HS-5 (cell line): ENCODE results near the gene USP2.

ENCODE experiments used
- DNase-seq: peaks from one replicate; pipeline ENCODE4 v3.0.0-alpha.2; 2012; ENCODE audit warnings: low read depth

Gene USP2

DNA sequence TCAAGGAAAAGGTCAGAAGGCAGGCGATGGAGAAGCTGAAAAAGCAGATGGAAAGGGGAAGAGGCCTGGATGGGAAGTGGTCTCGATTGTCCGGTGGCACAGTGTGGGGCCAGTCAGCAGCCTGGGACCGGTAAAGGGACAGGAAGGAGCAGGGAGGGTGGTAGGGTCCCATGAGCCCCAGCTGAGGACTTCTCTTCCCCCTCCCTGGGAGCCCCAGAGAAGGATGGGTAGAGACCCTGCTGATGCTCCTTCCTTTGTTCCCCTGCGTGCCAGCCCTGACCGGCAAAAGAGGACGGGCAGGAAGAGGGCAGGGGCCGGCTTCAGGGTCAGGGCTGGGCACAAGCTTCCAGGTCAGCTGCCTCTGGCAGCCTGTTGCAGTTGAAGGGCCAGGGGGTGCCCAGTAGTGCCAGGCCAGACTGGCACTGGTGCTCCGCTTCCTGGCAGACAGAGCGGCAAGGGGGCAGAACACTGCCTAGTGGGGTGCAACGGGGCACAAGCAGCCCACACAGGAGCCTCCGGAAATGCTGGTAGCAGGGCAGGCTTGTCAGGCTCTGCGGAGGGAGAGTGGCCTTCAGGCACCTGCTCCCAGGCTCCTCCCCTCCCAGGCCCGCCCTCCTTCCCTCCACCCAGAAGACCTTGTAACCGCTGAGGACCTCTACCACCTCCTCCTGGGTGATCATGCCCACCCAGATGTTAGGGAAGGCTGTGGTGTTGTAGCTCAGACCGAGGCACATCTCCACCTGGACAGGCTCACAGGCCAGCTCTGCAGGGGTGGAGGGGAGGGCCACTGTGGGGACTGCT lies 40.1 kb downstream of the USP2 start:
- DNase-seq, result no peak

DNA sequence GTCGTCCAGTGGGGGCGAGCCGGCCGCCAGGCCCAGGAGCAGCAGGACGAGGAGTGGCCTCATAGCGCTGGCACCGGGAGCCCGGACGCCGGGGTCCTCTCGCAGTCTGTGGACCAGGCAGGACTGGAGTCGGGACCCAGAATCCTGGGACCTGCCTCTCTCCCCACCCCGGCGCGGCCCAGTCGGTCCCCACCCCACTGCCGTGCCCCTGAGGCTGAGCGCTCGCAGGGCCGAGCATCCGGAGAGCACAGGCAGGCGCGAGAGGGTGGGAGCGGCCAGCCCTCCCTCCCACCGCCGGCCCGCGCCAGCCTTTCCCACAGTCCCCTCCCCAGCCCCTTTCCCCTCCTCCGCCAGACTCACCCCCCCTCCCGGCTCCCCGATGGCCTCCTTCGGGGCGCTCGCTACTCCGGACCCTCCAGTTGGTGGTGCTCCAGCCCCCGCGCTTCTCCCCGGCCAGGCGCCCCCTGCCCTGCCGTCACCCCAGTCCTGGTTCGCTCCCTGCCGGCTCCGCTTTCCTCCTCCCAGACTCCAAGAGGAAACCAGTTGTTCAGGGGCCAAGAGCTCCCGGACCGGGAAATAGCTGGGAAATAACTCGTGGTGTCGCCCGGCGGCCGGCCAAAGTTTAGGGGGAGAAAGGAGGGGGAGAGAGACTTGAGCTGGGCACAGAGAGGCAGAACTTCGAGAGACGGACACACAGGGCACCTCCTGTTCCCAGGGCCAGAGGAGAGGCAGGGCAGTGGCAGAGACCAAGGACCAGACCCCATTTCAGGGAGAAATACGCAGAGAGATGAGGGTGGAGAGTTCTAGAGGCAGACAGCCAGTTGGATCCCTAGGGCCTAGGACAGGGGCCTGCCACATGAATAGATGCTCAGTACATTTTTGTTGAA lies 40.9 kb downstream of the USP2 start, which contains the start of gene C1QTNF5:
Gene C1QTNF5 (minus strand): TSS at position 549 of the 887 bp plus-strand sequence. CDS start 486 bp downstream, at position 63.
- DNase-seq, result no peak

DNA sequence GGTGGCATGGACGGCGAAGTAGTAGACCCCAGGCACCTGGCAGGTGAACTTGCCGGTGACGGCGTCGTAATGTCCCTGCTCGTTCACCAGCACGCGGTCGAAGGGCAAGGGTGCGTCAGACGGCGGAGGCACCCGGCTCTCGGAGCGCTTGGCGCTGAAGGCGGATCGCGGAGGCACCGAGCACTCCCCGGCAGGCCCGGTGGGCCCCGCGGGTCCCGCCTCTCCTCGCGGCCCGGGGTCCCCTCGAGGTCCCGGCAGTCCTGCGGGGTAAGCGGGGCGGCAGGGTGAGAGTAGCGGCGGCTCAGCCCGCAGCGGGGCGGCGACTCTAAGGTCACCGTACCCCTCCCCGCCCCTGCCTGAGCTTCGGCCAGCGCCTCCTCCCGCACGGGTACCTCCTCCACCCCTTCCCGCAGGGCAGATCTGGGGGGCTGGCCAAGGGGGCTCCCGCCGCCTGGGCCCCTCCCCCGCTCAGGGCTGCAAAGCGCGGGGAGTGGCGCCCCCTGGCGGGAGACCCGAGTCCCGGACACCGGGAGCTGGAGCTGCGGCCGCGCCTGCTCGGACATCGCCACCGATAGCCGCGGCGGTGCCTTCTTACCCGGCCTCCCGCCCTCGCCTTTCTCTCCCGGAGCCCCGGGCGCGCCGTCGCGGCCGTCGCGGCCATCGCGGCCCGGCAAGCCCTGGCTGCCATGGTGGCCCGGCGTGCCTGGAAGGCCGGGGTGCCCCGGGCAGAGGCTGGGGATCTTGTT lies 41.7 kb downstream of the USP2 start:
- DNase-seq, result no peak

- DNase-seq, result no peak
Measured at GRCh38 chr11:119338965-119339588, 42.4 kb downstream of the USP2 start.

DNA sequence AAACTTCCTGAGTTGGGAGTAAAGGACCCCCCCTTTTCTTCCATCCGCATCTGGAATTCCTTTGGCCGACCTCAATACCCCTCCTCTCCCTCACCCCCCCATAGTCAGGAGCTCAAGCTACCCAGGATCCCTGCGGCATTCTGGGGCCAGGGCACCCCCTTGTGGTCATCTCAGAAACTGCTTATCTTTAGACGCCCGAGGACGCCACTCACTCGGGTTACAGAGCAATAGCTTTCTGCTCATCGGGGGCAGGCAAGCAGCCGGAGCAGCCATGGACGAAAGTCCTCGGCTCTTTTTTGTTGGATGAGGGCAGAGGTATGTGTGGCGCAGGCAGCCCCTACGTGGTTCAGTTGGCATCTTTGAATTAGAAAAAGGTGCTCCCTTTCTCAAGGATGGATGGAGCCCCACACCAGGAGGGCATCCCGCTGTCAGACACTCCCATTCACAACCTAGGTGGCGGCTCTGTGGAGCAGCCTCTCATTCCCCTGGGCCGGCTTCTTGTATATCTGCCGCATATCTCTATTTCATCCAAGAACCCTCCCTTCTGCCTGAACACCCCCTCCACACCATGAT lies 43.1 kb downstream of the USP2 start:
- DNase-seq, result peak; percentile 41

- peak; percentile 35 for DNase-seq
Measured at GRCh38 chr11:119337581-119338317, 43.7 kb downstream of the USP2 start.

DNA sequence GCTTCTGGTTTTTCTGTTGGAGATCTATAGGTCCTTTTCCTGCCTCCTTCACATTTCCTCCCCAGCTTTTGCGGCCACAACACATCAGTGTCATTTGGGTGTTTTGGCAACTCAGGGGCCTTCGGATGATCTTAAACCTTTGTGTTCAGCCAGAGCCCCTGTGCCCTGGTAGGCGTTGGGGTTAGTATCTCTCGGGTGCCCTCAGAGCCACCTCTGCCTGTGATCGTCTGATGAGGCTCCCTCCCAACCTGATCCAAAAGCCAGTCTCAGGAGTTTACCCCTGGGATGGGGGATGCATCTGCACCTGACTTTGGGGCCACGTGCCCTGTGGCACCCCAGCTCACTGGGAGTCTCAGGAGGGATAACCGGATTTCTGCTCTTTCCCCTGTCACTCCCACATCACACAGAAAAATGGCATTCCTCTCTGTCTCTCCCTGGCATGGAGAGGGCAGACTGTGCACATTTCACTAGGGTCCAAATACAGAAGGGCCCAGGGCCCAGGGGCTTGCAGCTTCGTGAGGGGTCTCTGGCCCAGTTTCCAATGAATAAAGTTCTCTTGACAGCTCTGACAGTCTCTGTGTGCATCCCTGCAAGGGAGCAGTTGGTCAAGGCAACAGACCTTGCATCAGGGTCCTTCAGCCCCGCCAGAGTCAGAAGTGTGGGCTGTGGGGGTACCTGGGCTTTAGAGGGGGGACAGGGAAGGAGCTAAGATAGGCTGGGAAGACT lies 44.6 kb downstream of the USP2 start:
- no peak for DNase-seq

- DNase-seq, result no peak
Measured at GRCh38 chr11:119335655-119336543, 45.6 kb downstream of the USP2 start.

- no peak for DNase-seq
Measured at GRCh38 chr11:119335091-119335654, 46.3 kb downstream of the USP2 start.

DNA sequence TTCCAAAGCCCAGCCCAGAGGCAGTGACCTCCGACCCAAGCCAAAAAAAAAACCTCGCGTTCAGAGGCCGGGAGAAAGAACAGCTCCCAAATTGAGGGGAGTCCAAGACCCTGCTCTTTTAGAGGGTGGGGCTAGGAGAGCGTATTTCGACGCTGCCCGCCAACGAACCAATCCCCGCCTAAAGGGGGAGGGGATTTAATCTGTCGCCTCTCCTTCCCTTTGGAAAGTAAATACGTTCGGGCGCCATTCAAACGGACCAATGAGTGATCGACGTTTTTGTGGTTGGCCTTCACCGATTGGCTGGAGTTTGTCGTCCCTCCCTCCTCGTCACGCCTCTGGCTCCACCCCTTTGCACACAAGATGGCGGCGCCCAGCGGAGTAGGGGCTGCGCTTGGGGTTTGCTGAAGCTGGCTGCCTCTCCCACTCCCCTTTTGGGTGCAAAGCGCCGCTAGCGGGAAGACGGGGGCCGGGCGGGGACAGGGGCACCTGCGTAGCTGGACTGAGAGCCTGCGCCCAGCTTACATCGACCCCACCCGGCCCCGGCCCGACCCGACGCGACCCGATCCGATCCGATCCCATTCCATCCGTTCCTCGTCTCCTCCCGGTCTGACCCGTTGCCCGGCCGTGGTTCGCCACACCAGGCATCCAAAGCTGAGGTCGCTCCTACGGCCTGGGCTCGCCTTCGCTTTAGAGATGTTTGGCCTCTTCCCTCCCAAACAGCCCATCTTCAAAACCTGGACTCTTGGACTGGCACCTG lies 47.1 kb downstream of the USP2 start, which contains the start of gene RNF26:
Gene RNF26 (plus strand): TSS at position 354 of the 757 bp plus-strand sequence. CDS start 596 bp downstream, outside the sequence.
- peak; percentile 86 for DNase-seq

- DNase-seq, result no peak
Measured at GRCh38 chr11:119332111-119332765, 49.3 kb downstream of the USP2 start.

GRCh38 chr11:119330237-119330636 lies 51.3 kb downstream of the USP2 start:
- DNase-seq, result no peak

GRCh38 chr11:119329320-119329719 lies 52.2 kb downstream of the USP2 start:
- DNase-seq, result no peak

DNA sequence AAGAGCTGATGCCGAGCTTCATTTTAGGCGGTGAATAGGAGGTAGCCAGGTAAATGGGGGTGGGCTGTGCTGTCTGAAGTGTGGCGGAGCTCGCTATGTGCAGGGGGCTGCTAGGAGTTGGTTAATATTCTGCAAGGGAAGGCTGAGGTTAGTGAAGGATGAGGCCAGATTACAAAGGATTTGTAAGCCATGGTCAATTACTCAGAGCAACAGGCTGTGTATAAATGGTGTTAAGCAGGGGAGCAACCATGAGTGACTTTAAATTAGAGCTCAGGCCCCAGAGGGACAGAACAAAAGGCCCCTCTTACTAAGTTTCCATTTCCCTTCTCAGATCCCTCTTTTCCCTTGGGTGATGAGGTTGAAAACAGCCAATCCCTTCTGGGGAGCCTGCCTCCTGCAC lies 57.3 kb downstream of the USP2 start:
- DNase-seq, result no peak

- peak; percentile 23 for DNase-seq
Measured at GRCh38 chr11:119323532-119324033, 57.9 kb downstream of the USP2 start.

DNA sequence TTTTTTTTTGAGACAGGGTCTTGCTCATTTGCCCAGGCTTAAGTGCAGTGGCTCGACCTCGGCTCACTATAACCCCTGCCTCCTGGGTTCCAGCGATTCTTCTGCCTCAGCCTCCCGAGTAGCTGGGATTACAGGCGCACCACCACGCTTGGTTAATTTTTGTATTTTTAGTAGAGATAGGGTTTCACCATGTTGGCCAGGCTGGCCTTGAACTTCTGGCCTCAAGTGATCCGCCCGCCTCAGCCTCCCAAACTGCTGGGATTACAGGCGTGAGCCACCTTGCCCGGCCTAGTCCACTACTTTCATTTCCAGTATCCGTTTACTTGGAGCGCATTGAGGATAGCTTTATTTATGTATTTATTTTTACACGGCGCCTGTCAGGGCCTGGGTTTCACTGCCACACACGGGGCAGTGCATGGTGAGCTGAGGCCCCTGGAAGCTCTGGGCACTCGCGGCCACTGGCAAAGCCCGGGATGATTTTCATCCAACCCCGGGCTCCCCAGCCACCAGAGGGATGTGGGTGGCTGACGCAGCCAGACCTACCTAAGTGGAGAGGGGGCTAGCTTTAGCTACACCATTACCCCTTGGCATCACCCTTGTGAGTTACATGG lies 58.5 kb downstream of the USP2 start:
- DNase-seq, result no peak

- no peak for DNase-seq
Measured at GRCh38 chr11:119322360-119322739, 59.1 kb downstream of the USP2 start.
